GM19455 (cell line): ENCODE measurements around the gene MAP2K1.
"Not testable (repeated sequence)": the region's sequence is repeated elsewhere in the genome, so short reads cannot be mapped to it uniquely, and the experiment has no call there.

ENCODE experiments used
- ATAC-seq: cut with Tn5 transposase; IDR thresholded peaks from one replicate; pipeline ENCODE4 v1.9.1; 2021; ENCODE audit not compliant: unreplicated experiment

The MAP2K1 gene

DNA sequence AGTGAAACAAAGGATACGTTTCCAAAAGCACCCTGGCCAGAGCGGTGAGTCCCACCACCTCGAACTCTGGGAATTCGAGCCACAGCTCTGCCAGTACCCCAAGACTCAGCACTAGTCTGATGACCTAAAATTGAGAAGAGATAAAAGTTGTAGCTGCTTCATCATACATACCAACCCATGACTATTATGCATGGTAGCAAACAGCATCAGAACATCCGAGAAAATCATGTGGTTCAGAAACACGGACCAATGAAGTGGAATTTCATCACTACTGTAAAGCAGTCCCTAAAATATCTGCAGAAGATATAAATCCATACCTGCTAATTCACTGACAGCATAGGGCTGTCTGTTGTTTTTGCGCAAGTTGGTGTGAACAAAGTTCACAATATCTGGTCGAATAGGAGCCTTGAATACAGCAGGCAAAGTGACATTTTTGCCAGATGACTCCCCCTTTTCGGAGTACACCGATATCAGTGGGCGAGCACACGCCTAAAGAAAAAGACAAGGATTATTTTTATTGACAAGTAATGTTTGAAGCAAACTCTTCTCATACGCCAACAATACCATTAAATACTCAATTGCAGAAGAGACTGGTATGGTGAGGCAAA, 116.4 kb downstream of the MAP2K1 start:
- ATAC-seq, result not testable (repeated sequence)

DNA sequence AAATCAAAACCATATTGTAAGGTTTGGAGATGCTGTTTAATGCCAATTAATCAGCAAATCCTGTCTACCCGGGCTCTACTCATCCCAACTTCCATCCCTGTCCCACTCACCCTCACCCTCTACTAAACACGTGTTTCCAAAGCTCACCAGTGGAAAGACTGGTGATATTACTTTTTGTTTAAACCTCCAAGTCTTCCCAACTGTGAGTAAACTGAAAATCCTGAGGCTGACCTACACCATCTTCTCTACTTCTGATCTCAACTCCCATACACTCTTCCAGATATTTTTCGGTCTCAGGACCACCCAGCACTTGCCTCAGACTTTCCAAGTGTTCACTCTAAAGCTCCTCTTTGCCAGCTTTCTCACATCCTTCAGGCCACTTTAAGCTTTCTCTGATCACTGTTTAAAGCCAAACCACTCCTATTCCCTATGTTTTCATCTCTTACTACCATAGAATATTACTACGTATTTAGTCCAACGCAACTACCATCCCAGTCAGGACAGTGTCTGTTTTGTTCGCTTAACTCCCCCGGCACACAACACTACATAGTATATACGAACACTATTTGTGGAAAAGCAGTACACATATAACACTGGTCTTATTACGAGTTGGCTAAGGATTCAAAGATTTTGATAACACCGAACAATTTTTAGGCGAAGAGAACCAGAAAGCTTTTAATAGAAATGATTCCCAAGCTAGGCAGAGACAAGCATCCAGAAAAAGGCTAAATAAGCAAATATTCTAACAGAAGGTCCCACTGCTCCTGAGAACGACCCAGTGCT, 117.3 kb downstream of the MAP2K1 start:
- ATAC-seq, result no peak

DNA sequence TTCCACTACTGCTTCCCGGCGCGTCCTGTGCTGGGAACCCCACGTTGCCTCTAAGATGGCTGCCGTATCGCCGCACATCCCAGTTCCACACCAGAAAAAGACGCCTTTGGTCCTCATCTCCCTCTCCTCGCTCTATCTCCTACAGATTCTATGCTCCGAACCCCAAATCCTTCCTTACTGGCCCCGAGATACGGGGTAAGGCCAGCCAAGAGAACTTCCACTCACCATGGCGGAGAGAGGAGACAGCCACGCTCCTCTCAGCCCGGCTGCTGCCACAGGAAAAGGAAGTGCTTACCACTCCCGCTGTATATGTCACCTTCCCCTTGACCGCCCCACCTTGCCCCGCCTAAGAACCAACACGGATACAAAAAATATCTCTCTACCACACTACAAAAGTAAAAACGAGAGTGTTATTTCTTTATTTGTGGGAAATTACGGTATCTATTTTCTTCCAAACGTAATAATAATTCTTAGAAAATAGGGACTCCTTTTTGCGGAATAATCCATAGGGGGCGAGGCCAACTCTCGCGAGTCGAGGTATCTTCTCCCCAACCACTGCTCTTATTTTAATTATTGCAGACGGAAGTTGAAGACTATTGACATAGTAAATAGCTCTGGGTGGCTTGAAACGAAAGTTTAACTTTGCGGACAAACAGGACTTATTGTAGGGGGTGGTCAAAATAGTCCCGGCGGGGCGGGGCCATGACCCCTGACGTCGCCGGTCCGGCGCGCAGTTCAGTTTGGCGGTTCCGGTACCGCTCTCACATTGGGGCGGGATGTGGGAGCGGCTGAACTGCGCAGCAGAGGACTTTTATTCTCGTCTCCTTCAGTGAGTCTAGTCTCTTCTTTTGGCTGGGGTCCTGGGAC, 118.1 kb downstream of the MAP2K1 start, which contains the start of the genes RPL4 and ZWILCH:
RPL4 (minus strand) TSS at position 293 of the 867 bp plus-strand sequence; CDS start at position 228, 65 bp downstream.
ZWILCH (plus strand) TSS at position 764 of the 867 bp plus-strand sequence; CDS start at position 777, 13 bp downstream.
- ATAC-seq, result peak; percentile 72

DNA sequence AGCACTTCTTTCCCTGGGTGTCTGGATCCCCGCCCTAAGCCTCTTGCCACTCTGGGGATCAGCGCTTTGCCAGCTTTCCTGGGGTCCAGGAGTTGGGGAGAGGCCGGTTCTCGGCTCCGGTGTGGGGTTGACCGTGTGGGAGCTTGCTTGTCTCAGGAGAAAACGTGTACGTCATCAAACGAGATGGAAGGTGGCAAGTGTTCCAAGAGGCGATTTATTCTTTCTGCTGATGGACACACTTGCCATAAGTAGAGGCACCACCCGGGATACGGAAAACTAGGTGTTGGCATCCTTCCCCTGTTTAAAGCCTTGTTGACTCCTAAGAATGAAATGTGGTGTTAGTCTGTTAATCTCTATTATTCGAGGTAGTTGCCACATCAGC, 118.7 kb downstream of the MAP2K1 start:
- no peak for ATAC-seq

DNA sequence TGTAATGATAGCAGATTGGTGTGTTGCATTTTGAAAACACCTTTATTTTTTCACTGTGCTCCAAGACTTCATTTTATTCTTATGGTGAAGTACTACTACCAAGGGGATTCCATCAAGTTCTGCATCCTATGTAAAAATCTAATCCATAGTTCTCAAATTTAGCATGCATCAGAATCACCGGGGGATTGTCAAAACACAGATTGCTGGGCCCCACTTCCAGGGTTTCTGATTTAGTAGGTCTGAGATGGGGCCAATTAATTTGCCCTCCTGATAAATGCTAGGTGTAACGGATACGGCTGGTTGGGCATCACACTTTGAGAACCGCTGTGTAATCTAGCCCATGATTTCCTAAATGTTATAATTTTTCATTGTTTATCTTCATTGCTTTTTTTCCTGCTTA, 119.1 kb downstream of the MAP2K1 start:
- ATAC-seq, result no peak

- no peak for ATAC-seq
These were observed 121.7 kb downstream of the MAP2K1 start for GRCh38 chr15:66508293-66508883.

DNA sequence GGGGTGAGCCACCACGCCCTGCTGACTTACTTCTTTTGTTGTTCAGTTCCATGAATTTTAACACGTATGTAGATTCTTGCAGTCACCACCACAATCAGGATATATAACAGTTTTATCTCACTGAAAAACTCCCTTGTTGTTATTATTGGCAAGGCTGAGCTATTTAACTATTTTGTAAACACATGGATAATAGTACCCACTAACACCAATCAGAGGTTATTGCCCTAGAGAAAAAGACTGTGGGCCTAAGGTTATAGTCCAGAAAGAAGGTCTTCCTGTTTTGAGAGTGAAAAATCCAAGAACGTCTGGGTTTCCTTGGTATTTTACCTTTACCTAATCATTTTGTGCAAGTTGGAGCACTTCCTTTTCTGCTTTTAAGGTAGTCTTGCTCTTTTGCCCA, 127.9 kb downstream of the MAP2K1 start:
- no peak for ATAC-seq

GRCh38 chr15:66515901-66516322, 129.2 kb downstream of the MAP2K1 start:
- no peak for ATAC-seq

DNA sequence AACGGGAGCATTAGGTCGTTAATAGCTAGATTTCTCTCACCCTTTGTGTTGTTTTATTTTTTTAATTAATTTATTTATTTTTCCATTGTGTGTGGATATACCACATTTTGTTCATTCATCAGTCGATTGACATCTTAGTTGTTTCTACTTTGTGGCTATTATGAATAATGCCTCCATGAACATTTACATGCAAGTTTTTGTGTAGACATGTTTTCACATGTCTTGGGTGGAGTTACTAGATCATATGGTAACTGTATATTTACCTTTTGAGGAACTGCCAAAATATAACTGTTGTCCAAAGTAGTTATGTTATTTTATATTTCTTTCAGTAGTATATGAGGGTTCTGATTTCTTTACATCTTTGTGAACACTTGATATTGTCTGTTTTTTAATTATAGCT, 137.2 kb downstream of the MAP2K1 start:
- no peak for ATAC-seq

DNA sequence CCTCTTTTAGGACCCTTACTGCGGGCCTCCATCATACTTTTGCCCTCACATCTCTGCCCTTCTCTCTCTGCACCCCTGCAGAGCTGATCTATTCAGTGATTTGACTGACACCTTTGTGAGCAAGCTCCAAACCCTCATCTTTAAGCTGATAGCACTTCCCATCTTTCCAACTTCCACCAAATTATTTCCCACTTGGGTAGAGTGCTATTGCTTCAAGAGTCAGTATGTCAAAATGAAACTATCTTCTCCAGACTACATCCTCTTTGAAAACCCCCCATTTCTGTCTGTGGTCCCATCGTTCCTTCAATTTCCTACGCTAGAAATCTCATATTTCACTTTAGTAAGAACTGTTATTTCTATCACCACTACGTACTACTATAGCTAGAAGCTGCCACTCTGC, 138.1 kb downstream of the MAP2K1 start:
- ATAC-seq, result no peak

DNA sequence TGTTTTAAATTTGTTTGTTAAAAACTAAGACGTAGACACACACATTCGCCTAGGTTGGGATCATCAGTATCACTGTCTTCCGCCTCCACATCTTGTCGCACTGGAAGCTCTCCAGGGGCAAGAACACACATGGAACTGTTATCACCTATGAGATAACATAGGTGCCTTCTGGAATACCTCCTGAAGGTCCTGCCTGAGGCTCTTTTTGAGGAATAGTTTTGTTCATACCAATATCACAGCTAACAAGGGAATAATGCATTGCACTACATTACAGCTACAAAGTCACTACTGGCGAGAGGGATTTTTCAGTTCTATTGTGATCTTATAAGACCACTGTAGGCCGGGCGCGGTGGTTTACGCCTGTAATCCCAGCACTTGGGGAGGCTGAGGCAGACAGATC, 148.3 kb downstream of the MAP2K1 start:
- ATAC-seq, result no peak
